Hepatocyte (in vitro differentiated cells): ENCODE results near the gene BCL3. TPM values are rescaled to one million over a fixed set of nuclear protein-coding genes. Genes with fewer than 3 reads are reported as not detected.
"Not testable (repeated sequence)": the region's sequence is repeated elsewhere in the genome, so short reads cannot be mapped to it uniquely, and the experiment has no call there.

ENCODE experiments used
- DNase-seq: peaks from one replicate; pipeline ENCODE4 v3.0.0-alpha.2; 2016; ENCODE audit warnings: low spot score
- H2AFZ ChIP-seq: fragments of 200-600 bp; sonication (generic); 2 replicates; pipeline ENCODE4 v1.6.0; 2016; ENCODE audit warnings: antibody characterized with exemption, mild to moderate bottlenecking
- H3K27ac ChIP-seq: fragments of 200-600 bp; sonication (generic); 2 replicates; pipeline ENCODE4 v1.5.1; 2016; ENCODE audit warnings: mild to moderate bottlenecking
- H3K27me3 ChIP-seq: fragments of 200-600 bp; sonication (generic); 2 replicates; pipeline ENCODE4 v1.6.1; 2016
- H3K36me3 ChIP-seq: fragments of 200-600 bp; sonication (generic); replicated peaks from 2 replicates; pipeline ENCODE4 v1.5.1; 2016; ENCODE audit warnings: low read depth; ENCODE audit not compliant: insufficient read depth
- H3K4me1 ChIP-seq: fragments of 200-600 bp; sonication (generic); 2 replicates; pipeline ENCODE4 v1.5.1; 2016; ENCODE audit warnings: mild to moderate bottlenecking, moderate library complexity; ENCODE audit not compliant: insufficient read depth
- H3K4me2 ChIP-seq: fragments of 200-600 bp; sonication (generic); 2 replicates; pipeline ENCODE4 v1.6.0; 2016
- H3K4me3 ChIP-seq: fragments of 200-600 bp; sonication (generic); 2 replicates; pipeline ENCODE4 v1.5.1; 2016; ENCODE audit warnings: mild to moderate bottlenecking
- H3K79me2 ChIP-seq: fragments of 200-600 bp; sonication (generic); 2 replicates; pipeline ENCODE4 v1.6.0; 2017; ENCODE audit warnings: mild to moderate bottlenecking
- H3K9me2 ChIP-seq: fragments of 200-600 bp; sonication (generic); replicated peaks from 2 replicates; pipeline ENCODE4 v1.6.0; 2017; ENCODE audit warnings: mild to moderate bottlenecking; ENCODE audit not compliant: insufficient read depth
- H3K9me3 ChIP-seq: fragments of 200-600 bp; sonication (generic); 2 replicates; pipeline ENCODE4 v1.5.1; 2016; ENCODE audit warnings: low read depth, mild to moderate bottlenecking
- H4K20me1 ChIP-seq: fragments of 200-600 bp; sonication (generic); 2 replicates; pipeline ENCODE4 v1.6.0; 2016; ENCODE audit warnings: mild to moderate bottlenecking; ENCODE audit not compliant: insufficient read depth, poor library complexity, severe bottlenecking
- EZH2 ChIP-seq: fragments of 200-600 bp; sonication (generic); IDR thresholded peaks from 2 replicates; pipeline ENCODE4 v1.6.1; 2016; ENCODE audit warnings: antibody characterized with exemption, mild to moderate bottlenecking, borderline replicate concordance
- EZH2phosphoT487 ChIP-seq: fragments of 200-600 bp; sonication (generic); IDR thresholded peaks from one replicate; pipeline ENCODE4 v1.6.1; 2018; ENCODE audit warnings: antibody characterized with exemption, mild to moderate bottlenecking, low read depth, moderate library complexity; ENCODE audit not compliant: unreplicated experiment, severe bottlenecking
- WGBS: methylation state at CpG from one replicate; pipeline ENCODE4 v1.1.6; 2016; ENCODE audit warnings: low lambda C conversion rate; ENCODE audit errors: missing lambda C conversion rate; 5-methylcytosine and 5-hydroxymethylcytosine counted together
- polyA plus RNA-seq: library from polyadenylated mRNA; unstranded; fragments of >200 nt; fragmentation: Nextera tagmentation; extraction: Ambion mirVana; gene quantifications from 2 replicates; pipeline ENCODE4 v1.2.1, GENCODE V29; 2016
- total RNA-seq: library from RNA; depleted of rRNA; stranded (reverse); fragments of >200 nt; gene quantifications from 2 replicates; pipeline ENCODE4 v1.2.3, GENCODE V29; 2014
- TF ChIP-seq, protein P1 (sequence below): fragments of 200-600 bp; sonication (generic); IDR thresholded peaks from 2 replicates; pipeline ENCODE4 v1.5.1; 2016; ENCODE audit warnings: antibody characterized with exemption, mild to moderate bottlenecking; ENCODE audit not compliant: poor library complexity

Gene BCL3
- total and polyA plus RNA-seq, 2 experiments from 2014 or later = 6.3 to 45.7 TPM

DNA sequence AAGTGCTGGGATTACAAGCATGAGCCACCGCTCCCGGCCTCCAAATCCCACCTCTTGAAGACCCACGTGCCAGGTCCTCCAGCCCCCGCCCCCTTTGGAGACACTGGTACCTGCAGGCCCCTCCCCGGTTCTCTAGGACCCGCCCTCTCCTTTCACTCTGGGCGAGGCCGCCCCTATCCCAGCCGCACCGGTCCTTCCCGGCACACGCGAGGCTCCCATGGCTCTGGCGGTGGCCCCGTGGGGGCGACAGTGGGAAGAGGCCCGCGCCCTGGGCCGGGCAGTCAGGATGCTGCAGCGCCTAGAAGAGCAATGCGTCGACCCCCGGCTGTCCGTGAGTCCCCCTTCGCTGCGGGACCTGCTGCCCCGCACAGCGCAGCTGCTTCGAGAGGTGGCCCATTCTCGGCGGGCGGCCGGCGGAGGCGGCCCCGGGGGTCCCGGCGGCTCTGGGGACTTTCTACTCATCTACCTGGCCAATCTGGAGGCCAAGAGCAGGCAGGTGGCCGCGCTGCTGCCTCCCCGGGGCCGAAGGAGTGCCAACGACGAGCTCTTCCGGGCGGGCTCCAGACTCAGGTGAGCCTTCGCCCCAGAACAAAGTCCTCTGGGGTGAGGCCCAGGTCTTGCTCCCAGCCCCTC, 29.3 kb downstream of the BCL3 start, which contains the start of gene CBLC:
CBLC (plus strand) TSS at position 176 of the 633 bp plus-strand sequence; CDS start at position 218, 42 bp downstream.
- H3K4me3 ChIP-seq = no peak within 1 kb of the TSS
- WGBS = 2% methylated on average over 35 of the region's 47 CpGs
- H2AFZ ChIP-seq = no peak within 1 kb of the TSS
- H3K9me2 ChIP-seq = no peaks in the 10 kb centered on the region
- H3K4me1 ChIP-seq = peaks cover 13% of the 10 kb centered on the region
- peak; percentile 93 for DNase-seq
- no peaks in the 10 kb centered on the region for H4K20me1 ChIP-seq
- H3K4me2 ChIP-seq = peak within 1 kb of the TSS; percentile 75
- H3K36me3 ChIP-seq = no peaks in the 10 kb centered on the region
- peak within 1 kb of the TSS; percentile 96 for H3K27ac ChIP-seq
- no peaks in the 10 kb centered on the region for H3K9me3 ChIP-seq
- no peak for TF ChIP-seq EZH2
- TF ChIP-seq, protein P1, sequence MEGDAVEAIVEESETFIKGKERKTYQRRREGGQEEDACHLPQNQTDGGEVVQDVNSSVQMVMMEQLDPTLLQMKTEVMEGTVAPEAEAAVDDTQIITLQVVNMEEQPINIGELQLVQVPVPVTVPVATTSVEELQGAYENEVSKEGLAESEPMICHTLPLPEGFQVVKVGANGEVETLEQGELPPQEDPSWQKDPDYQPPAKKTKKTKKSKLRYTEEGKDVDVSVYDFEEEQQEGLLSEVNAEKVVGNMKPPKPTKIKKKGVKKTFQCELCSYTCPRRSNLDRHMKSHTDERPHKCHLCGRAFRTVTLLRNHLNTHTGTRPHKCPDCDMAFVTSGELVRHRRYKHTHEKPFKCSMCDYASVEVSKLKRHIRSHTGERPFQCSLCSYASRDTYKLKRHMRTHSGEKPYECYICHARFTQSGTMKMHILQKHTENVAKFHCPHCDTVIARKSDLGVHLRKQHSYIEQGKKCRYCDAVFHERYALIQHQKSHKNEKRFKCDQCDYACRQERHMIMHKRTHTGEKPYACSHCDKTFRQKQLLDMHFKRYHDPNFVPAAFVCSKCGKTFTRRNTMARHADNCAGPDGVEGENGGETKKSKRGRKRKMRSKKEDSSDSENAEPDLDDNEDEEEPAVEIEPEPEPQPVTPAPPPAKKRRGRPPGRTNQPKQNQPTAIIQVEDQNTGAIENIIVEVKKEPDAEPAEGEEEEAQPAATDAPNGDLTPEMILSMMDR = peak; percentile 11
- H3K79me2 ChIP-seq = peaks cover 14% of the 10 kb centered on the region
- H3K27me3 ChIP-seq = no peaks in the 10 kb centered on the region

DNA sequence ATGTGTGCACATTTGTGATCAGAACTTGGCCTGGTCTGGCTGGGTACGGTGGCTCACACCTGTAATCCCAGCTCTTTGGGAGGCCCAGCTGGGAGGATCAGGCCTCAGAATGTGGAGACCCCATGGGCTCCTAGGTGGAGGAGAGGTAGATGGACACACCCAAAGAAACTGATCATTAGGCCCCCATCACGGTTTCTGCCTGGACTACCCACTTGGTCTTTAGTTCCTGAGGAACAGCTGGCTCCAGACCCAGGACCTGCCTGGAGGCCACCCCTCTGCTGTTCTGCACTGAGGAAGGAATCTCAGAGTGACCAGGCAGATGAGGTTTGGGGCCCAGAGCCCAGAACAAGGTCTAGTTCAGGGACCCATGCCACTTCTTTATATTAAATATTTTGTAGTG, 30.6 kb downstream of the BCL3 start:
- H3K4me3 ChIP-seq = no peak overlapping the region
- no peaks in the 10 kb centered on the region for H3K9me3 ChIP-seq
- no peaks in the 10 kb centered on the region for H3K36me3 ChIP-seq
- DNase-seq = peak; percentile 3
- H3K79me2 ChIP-seq = peaks cover 14% of the 10 kb centered on the region
- peak overlapping the region; percentile 40 for H3K27ac ChIP-seq
- no peaks in the 10 kb centered on the region for H3K27me3 ChIP-seq
- H2AFZ ChIP-seq = no peak overlapping the region
- no peaks in the 10 kb centered on the region for H3K9me2 ChIP-seq
- WGBS = 94% methylated on average over 2 of the region's 2 CpGs
- no peaks in the 10 kb centered on the region for H4K20me1 ChIP-seq
- H3K4me2 ChIP-seq = peak overlapping the region; percentile 67
- TF ChIP-seq, protein P1 = no peak
- TF ChIP-seq EZH2 = no peak
- no peak for TF ChIP-seq EZH2phosphoT487
- H3K4me1 ChIP-seq = peaks cover 13% of the 10 kb centered on the region

DNA sequence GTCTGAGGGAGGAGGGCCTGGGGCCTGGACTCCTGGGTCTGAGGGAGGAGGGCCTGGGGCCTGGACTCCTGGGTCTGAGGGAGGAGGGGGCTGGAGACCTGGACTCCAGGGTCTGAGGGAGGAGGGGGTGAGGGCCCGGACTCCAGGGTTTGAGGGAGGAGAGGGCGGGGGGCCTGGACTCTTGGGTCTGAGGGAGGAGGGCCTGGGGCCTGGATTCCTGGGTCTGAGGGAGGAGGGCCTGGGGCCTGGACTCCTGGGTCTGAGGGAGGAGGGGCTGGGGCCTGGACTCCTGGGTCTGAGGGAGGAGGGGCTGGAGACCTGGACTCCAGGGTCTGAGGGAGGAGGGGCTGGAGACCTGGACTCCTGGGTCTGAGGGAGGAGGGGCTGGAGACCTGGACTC, 33.2 kb downstream of the BCL3 start:
- DNase-seq, H3K4me2 ChIP-seq, H4K20me1 ChIP-seq, H3K9me3 ChIP-seq, H3K36me3 ChIP-seq, H3K9me2 ChIP-seq, H3K27me3 ChIP-seq, H3K4me1 ChIP-seq, H2AFZ ChIP-seq, H3K27ac ChIP-seq, H3K4me3 ChIP-seq: not testable (repeated sequence)
- peaks cover 14% of the 10 kb centered on the region for H3K79me2 ChIP-seq
- WGBS = no CpG with 5 or more reads among the region's 2 CpGs

DNA sequence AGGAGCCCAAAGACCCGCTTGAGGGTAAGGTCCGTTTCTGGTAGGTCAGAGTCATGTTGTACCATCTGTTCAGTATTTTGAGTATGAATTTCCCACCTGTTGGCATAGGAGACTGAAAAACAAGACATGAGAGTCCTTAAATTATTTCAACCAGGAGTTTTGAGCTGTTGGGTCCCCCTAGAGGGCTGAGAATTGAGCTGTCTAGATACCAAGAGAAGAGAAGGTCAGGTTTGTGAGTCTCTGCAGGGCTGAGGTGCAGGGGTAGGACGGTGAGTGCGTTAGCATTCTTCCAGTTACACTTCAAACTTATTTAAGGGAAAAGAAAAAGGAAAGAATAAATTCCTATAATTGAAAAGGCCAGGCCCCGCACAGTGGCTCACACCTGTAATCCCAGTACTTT, 34.2 kb downstream of the BCL3 start:
- Histone ChIP-seq H3K4me1 (no peaks in the 10 kb centered on the region), H3K4me2 (no peak overlapping the region), H3K79me2 (peaks cover 14% of the 10 kb centered on the region), H3K4me3 (no peak overlapping the region), H3K36me3 (no peaks in the 10 kb centered on the region), H3K9me2 (no peaks in the 10 kb centered on the region), H2AFZ (no peak overlapping the region), H4K20me1 (no peaks in the 10 kb centered on the region), H3K27me3 (no peaks in the 10 kb centered on the region), H3K9me3 (no peaks in the 10 kb centered on the region), H3K27ac (no peak overlapping the region)
- WGBS = 84% methylated on average over 5 of the region's 5 CpGs
- DNase-seq = no peak
- TF ChIP-seq EZH2 (no peak), EZH2phosphoT487 (no peak)
- TF ChIP-seq, protein P1 = no peak
